OCI-LY3 (cell line): ENCODE measurements around the gene CSPG5.

Source experiments
- CTCF ChIP-seq: fragments of 200-600, 300-600 bp; sonication (generic); IDR thresholded peaks from 2 replicates; pipeline ENCODE4 v1.5.1; 2014; ENCODE audit warnings: antibody characterized with exemption, low read length, low read depth
- EZH2phosphoT487 ChIP-seq: fragments of 200-600 bp; shearing (Covaris generic); IDR thresholded peaks from 2 replicates; pipeline ENCODE4 v1.6.1; 2018; ENCODE audit warnings: antibody characterized with exemption, mixed run types, low read depth

DNA sequence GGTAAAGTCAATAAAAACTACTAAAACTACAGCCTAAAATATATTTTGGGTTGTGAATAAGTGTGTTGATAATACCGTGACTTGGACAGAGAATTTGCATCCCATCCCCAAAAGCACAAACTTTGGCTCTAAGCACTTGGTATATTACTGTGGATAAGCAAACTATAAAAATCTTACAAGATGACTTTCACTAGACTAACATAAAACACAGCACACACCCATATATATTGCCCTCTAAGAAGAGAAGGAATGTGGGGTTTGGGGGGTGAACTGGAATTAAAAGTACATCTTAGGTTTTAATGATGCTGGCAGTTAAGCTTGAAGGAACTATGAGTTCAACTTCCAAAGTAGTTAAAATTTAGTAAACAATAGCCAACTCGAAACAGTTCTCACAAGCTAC lies 28.7 kb upstream of the CSPG5 start:
- TF ChIP-seq CTCF = no peak
- no peak for TF ChIP-seq EZH2phosphoT487
